Stimulated activated CD4-positive, alpha-beta T cell treated with anti-CD3 and anti-CD28 coated beads, Interleukin-12 subunit alpha, Interleukin-12 subunit beta, amount 100 ng/mL, for 48 hours (primary cell): ENCODE results near the gene SDK2.

Experiments used
- DNase-seq, 3 donors: peaks; one replicate each; pipeline ENCODE4 v3.0.0-alpha.2; 2020; ENCODE audit warnings: low read depth in 2 of 3, low spot score in 1 of 3

Gene SDK2

DNA sequence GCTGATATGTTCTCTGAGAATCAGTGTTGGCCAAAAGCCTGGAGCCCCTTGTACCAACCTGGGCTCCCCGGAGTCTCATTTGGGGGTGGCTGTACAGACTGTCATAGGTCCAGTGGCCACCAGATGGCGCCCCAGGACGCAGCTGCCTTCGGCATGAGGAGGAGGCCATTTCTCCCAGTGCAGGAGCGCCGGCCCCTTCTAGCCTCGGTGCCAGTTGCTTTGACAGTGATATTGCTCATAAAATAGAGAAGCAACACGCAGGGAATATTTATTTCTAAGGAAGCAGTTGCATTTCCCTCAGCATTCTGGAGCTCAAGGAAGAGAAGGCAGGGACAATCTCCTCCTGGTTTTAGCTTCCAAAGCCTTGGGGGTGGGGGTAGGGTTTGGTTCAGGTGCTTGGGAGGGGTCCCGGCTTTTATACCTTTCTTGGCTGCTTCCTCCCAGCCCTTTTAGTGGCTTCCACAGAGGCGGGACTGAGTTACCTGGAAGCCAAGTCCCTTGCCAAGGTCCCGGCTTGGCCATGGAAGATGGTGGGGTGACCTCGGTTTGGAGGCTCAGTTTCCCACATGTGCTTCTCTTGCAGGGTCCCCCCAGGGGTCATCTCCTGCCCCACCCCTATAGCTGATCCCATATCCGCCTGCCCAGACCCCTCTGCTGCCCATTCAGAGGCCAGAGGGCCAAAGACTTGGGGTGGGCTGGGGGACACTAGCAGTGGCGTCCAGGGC is 214.6 kb downstream of the SDK2 start:
- peak; percentile 78 to 89 (median 79) for DNase-seq

DNA sequence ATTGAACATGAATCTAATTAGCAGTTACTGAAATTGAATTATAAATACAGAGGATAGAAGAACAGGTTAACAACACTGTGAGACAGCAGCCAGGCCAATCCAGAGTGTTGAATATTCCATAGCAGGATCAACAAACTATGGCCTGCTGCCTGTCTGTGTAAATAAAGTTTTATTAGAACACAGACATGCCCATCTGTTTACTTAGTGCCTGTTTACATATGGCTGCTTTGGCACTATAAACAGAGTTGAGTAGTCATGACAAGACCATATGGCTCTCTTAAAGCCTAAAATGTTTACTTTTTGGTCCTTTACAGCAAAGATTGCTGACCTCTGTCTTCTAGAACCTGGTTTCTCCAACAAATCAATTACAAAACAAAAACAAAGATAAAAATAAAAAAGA is 217.0 kb downstream of the SDK2 start:
- DNase-seq: no peak

DNA sequence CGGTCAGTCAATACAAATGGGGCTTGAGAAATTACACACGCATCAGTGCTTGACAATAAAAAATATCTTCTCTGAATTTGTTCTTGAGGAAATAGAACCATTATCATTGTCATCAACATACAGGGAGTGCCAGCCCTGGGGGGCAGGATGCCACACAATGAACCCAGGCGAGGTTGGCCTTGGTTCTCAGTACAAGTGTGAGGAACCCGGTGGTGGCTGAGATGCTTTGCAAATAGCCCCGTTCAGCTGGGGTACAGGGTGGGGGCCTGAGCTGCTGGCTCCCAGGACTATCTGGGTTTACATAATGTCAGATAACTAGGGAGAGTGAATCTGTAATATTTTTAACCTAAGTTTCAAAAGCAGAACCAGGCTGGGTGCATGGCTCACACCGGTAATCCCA is 219.7 kb downstream of the SDK2 start:
- no peak for DNase-seq

DNA sequence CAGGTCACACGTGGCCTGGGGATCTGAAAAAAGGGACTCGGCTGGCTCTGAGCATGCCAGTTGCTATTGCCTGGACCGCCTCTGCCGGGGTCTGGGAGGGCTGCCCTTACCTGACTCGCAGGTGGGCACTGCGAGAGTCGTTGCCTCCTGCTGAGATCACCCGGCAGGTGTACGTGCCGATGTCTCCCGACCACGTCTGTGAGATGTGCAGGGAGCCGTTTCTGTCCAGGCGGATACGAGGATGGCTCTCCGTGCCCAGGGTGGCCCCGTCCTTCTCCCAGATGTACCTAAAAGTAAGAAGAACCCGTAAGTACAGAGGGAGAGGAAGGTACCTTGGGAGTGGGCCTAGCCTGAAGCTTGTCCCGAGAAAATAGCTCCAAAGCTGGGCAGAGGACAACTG is 220.4 kb downstream of the SDK2 start:
- no peak for DNase-seq

DNA sequence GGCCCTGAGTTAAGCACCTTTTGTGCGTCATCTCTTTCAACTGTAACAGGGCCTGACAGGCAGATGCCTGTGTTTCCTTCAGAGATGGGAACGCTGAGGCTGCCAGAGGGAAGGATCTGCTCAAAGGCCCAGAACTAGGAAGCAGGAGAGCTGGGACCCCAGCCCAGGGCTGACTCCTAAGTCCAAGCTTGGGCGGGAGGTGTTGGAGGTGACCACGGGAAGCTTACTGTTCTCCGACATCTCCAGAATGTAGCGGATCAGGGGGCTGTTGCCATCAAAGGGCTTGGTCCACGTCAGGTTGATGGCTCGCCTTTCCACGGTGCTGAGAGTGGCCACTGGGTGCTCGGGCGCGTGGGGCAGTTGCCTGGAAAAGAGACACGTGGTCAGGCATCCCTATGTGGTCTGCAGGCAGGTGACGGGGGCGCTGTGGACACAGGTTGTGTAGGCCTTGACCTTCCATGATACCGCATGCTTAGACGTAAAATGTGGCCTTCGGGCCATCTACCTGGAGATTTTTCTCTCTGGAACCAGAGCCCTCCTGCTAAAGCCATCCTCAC is 221.0 kb downstream of the SDK2 start:
- DNase-seq: no peak

DNA sequence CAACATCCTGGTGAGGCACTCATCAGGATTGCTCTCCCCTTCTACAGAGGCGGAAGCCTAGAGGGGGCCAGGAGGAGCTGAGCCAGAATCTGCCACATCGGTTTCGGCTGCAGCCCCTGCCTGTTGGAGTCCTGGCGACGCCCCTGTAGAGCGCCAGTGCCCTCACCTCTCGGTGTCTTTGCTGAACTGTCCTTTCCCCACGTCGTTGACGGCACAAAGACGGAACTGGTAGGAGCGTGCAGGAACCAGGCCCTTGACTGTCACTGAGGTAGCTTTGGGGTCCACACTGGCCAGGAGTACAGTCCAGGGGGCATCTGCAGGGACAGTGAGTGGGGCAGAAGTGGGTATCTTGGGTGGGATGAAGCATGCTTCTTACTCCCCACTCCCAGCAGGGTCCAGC is 222.1 kb downstream of the SDK2 start:
- DNase-seq: no peak

DNA sequence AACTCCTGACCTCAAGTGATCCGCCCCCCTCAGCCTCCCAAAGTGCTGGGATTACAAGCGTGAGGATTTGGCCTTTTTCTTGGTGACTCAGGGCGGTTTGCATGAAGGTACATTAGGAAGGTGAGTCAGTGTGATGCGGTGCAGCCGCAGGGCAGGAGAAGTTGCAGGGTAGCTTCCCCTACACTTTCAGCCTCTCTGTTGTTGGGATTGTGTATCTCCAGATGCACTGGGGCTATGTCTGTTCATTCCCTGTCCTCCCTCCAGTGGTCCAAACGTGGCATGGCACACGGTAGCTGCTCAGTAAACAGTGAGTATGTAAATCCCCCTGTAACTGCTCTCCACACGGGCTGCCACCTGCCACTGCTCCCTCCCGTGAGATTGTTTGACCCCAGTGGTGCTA is 223.3 kb downstream of the SDK2 start:
- DNase-seq: no peak

DNA sequence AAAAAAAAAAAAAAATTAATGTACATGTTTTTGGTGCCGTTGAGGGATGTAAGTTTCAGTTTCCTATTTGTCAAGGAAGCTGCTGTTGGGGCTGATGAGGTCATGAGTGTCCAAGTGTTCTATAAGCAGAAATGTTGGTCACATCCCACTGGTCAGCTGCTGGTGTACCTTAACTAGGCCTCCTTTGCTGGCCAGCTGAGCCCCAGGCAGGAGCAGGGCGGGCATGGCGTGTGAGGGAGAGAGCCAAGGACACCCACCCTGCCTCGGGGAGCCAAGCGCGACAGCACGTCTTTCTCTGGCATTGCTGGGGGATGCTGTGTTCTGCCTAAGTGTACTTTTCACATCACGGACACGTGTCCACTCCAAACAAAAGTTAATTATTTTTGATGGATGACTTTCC is 224.4 kb downstream of the SDK2 start:
- DNase-seq: no peak

DNA sequence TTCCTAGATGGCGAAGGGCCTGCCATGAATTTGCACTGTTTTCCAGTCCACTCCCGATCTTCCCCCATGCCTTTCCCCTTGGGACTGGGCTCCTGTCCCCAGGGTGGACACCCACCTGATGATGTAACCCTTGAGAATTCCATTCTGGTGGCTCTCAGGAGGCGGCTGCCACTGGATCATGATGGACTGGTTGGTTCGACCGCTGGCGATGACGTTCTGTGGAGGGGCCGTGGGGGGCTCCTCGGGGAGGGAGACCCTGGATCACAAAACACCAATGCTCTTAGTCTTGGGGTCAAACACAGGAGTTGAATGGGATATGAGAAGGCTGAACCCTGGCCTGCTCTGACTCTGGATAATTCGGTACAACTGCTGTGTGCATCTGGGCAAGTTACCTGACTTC is 225.2 kb downstream of the SDK2 start:
- no peak for DNase-seq

DNA sequence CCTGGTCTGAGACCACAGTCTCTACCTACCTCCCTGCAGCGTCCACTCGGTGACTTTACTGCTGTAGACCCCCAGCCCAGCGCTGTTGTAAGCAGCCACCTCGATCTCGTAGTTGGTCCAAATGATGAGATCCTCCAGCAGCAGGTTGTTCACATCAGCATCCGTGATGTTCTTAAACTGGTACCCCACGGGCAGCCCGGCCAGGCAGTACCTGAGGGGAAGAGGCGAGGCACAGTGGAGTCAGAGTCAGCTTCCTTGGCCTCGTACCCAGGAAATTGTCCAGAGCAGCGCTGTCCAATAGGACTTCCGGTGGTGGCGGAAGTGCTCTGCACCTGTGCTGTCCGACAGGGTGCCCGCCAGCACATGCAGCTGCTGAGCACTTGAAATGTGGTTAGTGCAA is 228.5 kb downstream of the SDK2 start:
- DNase-seq: no peak

DNA sequence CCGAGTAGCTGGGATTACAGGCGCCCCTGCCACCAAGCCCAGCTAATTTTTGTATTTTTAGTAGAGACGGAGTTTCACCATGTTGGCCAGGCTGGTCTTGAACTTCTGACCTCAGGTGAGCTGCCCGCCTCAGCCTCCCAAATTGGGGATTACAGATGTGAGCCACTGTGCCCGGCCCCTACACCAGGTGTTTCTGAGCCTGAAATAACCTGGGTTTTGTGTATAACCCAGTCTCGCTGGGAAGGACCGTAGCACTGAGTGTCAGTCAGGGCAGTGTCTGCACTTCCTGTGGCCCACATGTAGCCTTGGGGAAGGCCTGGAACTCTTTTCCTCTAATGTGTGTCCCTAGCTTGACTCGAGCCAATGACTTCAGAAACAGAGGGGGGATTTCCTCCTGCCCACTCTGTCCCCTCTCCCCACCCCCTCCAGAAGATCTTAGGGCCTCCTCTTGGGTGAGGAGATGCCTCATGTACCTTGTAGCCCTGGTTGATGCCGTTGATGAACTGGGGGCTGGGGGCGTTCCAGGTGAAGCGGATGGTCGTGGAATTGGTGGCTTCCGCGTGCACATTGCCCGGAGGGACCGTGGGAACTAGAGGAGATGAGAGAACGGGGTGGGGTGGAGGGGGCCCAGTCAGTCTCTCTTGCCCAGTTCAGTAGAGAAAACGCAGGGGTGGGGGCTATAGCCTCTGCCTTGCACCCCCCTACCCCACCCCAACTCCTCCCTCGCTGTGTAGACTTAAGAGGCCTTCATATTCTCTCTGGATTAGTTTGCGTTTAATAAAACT is 229.9 kb downstream of the SDK2 start:
- DNase-seq: no peak

DNA sequence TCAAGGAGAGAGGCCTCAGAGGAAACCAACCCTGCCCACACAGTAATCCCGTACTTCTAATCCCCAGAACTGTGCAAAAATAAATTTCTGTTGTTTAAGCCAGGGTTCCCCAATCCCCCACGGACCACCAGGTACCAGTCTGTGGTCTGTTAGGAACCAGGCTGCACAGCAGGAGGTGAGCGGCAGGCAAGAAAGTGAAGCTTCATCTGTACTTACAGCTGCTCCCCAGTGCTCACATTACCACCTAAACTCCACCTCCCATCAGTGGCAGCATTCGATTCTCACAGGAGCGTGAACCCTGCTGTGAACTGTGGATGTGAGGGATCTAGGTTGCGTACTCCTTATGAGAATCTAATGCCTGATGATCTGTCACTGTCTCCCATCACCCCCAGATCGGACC is 231.3 kb downstream of the SDK2 start:
- DNase-seq: no peak

DNA sequence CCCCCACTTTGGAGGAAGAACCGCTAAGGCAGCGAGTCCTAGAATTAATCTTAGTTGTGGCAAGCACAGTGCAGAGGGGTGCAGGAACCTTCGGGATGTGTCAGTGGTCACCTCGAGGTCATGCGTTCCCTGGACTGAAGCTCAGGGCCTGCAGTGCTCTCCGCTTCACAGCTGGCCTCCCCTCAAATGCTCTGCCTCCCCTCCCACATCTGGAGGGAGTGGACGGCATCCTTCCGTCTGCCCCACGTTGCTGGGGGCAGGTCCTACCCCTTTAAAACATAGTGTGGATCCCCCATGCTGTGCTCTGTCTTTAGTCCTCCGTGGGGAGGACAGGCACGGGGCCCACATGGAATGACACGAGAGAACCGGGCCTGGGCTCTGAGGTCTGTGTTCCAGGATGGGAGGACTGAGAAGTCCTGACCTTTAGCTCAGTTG is 232.9 kb downstream of the SDK2 start:
- no peak for DNase-seq

DNA sequence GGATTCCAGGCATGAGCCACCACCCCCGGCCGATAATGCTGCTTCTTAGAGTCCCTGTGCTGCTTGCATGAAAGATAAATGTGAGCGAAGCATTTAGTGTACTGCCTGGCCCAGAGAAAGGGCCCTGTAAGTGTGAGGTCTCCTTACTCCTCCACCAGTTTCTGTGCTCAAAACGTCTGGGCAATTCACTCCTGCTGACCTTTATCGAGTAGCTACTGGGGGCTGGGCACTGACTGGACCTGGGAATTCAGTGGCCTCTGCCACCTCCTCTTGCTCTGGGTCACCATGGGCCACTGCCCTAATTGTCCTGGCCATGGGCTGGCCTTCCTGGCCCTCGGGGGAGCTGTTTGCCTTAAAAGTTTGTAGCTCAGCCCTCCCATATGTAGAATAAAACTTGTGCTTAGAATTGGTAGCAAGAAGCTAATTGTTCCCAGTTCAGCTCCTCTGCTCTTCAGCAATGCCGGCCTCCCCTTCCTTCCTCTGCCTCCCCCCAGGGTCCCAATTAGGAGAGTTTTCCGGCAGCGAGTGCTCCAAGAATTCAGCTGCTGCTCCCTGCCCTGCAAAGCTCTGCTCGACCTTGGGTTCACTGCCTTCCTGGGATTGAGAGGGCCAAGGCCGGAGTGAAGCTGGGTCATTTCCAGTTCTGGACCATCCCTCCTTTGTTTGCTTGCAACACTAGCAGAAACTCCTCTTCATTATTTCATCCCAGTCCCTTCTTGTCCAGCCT is 233.5 kb downstream of the SDK2 start:
- DNase-seq: no peak

DNA sequence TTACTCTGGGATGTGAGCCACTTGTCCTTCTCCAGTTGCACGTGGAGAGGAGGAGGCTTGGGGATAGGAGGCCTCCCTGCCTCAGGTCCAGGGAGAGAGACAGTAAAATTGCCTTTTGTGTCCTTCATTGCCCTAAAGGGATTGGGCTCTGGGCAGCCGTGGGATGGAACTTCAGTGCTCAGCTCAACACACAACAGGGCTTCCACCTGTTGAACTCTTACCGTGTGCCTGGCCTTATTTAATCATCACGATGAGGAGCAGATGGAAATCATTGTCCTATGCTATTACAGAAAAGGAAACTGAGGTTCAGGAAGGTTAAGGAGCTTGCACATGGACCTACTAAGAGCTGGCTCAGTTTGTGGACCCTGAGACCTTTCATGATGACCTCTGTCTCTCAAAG is 240.0 kb downstream of the SDK2 start:
- no peak for DNase-seq

DNA sequence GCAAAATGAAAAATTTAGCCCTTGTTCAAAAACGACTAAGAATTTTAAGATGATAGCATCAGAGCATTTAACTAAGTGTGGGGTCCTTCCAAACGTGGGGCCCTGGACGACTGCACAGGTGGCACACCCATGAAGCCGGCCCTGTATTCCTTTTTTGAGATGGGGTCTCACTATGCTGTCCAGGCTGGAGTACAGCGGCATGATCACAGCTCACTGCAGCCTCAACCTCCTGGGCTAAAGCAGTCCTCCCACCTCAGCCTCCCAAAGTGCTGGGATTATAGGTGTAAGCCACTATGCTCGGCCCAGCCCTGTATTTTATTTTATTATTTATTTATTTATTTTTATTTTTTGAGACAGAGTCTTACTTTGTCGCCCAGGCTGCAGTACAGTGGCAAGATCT is 241.8 kb downstream of the SDK2 start:
- DNase-seq: no peak

DNA sequence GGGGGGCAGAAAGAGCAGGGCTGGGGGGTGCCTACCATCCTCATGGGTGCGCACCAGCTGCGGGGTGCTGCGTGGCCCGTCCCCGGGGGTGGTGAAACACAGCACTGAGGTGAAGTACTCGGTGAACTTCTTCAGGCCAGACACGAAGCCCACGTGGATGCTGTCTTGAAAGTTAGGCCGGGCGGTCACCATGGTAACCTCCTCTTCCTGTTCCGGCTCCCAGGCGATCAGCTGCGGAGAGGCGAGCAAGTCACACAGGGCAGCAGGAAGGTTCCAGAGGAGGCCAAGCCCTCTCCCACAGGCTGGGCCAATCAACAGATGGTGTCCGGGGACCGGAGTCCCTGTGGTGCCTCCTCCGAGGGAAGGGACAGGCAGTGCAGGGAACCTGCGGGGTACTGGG is 242.3 kb downstream of the SDK2 start:
- no peak for DNase-seq

DNA sequence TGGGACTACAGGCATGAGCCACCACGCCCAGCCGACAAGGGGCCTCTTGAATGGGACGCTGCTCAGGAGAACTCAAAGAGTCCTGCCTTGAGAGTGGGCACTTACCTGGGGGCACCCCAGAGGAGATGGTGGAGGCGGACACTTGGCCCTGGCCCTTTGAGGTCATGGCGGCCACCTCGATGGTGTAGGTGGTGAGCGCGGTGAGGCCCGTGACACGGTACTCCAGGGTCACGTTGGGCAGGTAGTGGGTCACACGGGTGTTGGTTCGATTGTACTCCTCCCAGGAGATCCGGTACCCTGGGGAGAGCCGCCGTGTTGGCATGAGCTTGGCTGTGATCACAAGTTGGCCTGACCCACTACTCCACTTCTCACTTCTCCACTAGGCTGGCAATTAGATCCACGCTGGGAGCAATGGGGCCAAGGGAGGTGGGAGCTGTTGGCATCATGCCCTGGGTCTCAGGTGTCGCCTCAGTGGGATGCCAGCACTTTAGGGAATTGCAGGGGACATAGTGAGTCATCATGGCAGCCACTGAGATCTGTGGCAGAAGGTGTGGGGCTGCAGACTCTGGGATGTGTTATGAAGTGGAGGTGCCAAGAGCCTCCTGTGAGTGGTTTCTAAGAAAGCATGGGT is 243.2 kb downstream of the SDK2 start:
- DNase-seq: no peak

DNA sequence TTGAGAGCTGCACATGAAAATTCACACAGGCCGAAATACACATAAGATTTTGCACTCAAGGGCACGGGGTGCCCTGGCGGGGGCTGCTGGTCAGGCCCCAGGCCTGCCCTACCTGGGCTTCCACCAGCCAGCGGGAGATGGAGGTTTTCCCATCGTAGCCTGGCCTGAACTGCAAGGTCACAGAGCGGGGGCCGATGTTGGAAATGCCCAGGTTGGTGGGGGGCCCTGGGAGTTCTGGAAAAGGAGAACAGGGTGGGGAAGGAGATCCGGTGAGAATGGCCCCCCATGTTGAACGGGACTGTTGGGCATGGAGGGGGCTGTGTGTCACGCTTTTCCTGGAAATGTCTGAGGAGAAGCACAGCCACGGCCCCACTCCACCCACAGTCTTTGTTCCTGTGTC is 245.2 kb downstream of the SDK2 start:
- no peak for DNase-seq

DNA sequence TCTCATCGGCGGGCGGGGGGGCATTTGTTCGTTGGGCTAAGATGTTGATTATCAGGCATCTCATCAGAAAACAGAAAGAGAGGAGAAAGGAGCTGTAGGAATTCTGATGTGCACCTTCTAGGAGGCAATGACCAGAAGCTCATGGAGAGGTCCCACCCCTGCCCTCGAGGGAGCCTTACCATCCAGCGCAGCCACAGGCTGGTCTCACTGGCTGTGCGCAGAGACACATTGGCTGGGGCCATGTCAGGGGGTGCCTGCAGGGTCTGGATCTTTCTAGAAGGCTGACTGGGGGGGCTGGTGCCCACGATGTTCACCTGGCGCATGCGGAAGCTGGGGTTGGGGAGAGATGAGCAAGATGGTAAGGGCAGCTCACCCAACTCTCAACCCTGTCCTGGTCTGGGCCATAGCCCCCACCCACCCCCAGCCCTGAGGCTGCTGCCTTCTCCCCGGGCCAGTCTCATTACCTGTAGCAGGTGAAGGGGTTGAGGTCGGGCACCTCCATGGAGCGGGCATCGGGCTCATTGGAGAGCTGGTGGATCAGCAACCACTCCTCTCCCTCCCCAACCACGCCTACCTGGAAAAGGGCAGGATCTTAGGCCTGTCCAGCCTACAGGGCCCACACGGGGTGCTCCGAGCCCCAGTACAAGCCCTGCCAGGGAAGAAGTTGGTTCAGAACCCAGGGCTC is 246.2 kb downstream of the SDK2 start:
- no peak for DNase-seq
